GM19395 (cell line): ENCODE results near the gene TGIF2LX.
"Not testable (repeated sequence)": the region's sequence is repeated elsewhere in the genome, so short reads cannot be mapped to it uniquely, and the experiment has no call there.

Source experiments
- ATAC-seq: cut with Tn5 transposase; IDR thresholded peaks from one replicate; pipeline ENCODE4 v1.9.1; 2021; ENCODE audit warnings: mild to moderate bottlenecking, moderate library complexity; ENCODE audit not compliant: unreplicated experiment

Gene TGIF2LX

GRCh38 chrX:89921665-89922064, at the start of gene TGIF2LX:
Gene TGIF2LX (plus strand): TSS chrX:89921908. CDS start chrX:89922086, 178 bp downstream.
- ATAC-seq: not testable (repeated sequence)

GRCh38 chrX:89922338-89922934, 728 bp downstream of the TGIF2LX start:
- ATAC-seq: not testable (repeated sequence)

- not testable (repeated sequence) for ATAC-seq
Measured at GRCh38 chrX:89943077-89943476, 21.4 kb downstream of the TGIF2LX start.

- ATAC-seq: not testable (repeated sequence)
Measured at GRCh38 chrX:89965588-89965987, 43.9 kb downstream of the TGIF2LX start.
